ENCODE results near the gene TBX2. TPM values are rescaled to one million over a fixed set of nuclear protein-coding genes. Genes with fewer than 3 reads are reported as not detected.
A peak's percentile ranks its signal among the peaks of the same experiment; 100 is the strongest.

Gene TBX2
- total and polyA plus RNA-seq, 2 of the 13 experiments (the other 11 are each of a cell fraction or from before 2014, with no cell fraction given): 2.8 to 15.3 TPM

DNA sequence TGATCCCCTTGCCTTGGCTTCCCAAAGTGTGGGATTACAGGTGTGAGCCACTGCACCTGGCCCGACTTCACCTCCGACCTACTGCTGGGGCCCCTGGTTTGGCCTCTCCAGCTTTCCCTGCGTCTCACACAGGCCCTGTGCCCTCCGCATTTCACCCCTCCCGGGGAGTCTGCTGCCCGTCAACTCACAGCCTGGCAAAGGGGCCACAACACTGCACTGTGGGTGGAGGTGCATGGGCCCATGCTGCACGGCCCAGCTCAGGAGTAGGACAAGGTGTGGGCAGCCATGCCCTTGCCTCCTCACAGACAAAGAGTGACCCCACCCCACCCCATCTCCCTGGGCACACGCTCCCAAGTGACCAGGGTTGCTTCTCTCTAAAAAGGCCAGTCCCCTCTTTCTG, 12.6 kb upstream of the TBX2 start:
- FAIRE-seq: no peak

DNA sequence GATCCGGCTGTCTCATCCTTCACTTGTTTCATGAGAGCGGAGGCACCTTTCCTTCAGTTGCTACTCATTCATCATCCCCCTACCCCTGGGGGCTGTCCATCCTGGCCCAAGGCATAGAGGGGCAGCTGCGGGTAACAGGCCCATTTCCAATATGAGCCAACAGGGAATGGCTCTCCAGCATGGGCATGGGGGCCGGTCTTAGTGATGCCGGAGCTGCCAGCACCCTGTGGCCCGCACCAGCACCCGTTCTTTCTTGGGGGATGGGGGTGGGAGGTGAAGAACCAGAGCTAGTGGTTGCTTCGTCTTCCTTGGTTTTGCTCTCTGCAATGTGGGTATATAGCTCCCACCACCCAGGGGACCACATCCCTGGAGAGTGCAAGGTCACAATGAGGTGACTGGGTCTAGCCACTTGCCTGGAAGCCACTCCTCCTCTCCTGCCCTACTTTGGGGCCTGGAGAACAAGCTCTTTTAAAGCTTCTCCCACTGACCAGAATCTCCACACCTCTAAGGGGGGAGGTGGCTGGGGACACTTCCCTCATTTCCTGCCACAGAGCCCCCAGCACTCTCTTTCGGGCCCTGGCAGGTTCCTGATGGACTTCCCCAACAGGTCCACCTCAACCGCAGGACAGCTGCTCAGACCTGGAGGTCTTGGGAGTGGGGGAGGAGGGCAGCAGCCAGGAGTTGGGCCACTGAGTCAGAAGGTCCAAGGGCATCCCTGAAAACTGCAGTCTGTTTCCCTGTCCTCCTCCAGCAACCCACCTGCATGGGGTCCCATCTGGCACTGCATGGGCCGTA, 11.9 kb upstream of the TBX2 start:
- ATAC-seq (no peak), DNase-seq (ENCODE audit: low spot score) (no peak), FAIRE-seq (no peak)
- Histone ChIP-seq H3K27me3 (ENCODE audit: control insufficient read depth in 1 of 2, insufficient read depth in 2 of 2, low read length in 2 of 2) (no peaks in the 10 kb centered on the region), H3K27ac (ENCODE audit: extremely low read length, insufficient read depth, low read length) (no peak overlapping the region), H2AFZ (ENCODE audit: low read length) (no peak overlapping the region), H3K9ac (ENCODE audit: insufficient read depth, low read depth, low read length) (no peak overlapping the region), H3K4me3 (replicated peaks in 1 of 3; ENCODE audit: insufficient read depth in 1 of 3, low read depth in 2 of 3, low read length in 3 of 3) (no peak overlapping the region), H4K20me1 (ENCODE audit: insufficient read depth, low read length) (no peaks in the 10 kb centered on the region), H3K36me3 (replicated peaks in 1 of 2; ENCODE audit: control insufficient read depth in 1 of 2, insufficient read depth in 2 of 2, low read length in 2 of 2) (no peaks in the 10 kb centered on the region; a peak in 1 of 5 replicates), H3K4me2 (ENCODE audit: low read depth, low read length) (no peak overlapping the region), H3K4me1 (ENCODE audit: insufficient read depth, low read length) (peaks cover 53% of the 10 kb centered on the region), H3K9me3 (ENCODE audit: low read length) (no peaks in the 10 kb centered on the region), H3K79me2 (ENCODE audit: insufficient read depth, low read length) (no peaks in the 10 kb centered on the region)
- intact Hi-C loops (cut with micrococcal nuclease; ENCODE audit: unreplicated experiment) (no loop called here), in situ Hi-C loops (cut with HindIII; ENCODE audit: extremely low pct_ligation_motif_present, low pct_unique_long_range_greater_than_20kb) (no loop called here)
- BruUV-seq (replicated peaks): no TSS peak
- ChIA-PET CTCF (ENCODE audit: low intra/inter-chr PET ratio, low total read pairs) (no interaction called here), POLR2A (no interaction called here)
- 94% methylated on average over 10 of the region's 11 CpGs for WGBS (ENCODE audit: low lambda C conversion rate)
- TF ChIP-seq BCL6 (CRISPR knock-in tag; IDR thresholded peaks at IDR 0.05) (0 out of 2 replicates have a peak, but pooled peaks have one; percentile 19), ZNF776 (CRISPR knock-in tag; IDR thresholded peaks at IDR 0.05) (0 out of 2 replicates have a peak, but pooled peaks have one; percentile 34), ZNF629 (CRISPR knock-in tag; conservative IDR thresholded peaks at IDR 0.05) (peak; percentile 44)
- TF ChIP-seq, protein P1, sequence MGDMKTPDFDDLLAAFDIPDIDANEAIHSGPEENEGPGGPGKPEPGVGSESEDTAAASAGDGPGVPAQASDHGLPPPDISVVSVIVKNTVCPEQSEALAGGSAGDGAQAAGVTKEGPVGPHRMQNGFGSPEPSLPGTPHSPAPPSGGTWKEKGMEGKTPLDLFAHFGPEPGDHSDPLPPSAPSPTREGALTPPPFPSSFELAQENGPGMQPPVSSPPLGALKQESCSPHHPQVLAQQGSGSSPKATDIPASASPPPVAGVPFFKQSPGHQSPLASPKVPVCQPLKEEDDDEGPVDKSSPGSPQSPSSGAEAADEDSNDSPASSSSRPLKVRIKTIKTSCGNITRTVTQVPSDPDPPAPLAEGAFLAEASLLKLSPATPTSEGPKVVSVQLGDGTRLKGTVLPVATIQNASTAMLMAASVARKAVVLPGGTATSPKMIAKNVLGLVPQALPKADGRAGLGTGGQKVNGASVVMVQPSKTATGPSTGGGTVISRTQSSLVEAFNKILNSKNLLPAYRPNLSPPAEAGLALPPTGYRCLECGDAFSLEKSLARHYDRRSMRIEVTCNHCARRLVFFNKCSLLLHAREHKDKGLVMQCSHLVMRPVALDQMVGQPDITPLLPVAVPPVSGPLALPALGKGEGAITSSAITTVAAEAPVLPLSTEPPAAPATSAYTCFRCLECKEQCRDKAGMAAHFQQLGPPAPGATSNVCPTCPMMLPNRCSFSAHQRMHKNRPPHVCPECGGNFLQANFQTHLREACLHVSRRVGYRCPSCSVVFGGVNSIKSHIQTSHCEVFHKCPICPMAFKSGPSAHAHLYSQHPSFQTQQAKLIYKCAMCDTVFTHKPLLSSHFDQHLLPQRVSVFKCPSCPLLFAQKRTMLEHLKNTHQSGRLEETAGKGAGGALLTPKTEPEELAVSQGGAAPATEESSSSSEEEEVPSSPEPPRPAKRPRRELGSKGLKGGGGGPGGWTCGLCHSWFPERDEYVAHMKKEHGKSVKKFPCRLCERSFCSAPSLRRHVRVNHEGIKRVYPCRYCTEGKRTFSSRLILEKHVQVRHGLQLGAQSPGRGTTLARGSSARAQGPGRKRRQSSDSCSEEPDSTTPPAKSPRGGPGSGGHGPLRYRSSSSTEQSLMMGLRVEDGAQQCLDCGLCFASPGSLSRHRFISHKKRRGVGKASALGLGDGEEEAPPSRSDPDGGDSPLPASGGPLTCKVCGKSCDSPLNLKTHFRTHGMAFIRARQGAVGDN (CRISPR knock-in tag; IDR thresholded peaks at IDR 0.05): 0 out of 2 replicates have a peak, but pooled peaks have one; percentile 14
- TF ChIP-seq, protein P2, sequence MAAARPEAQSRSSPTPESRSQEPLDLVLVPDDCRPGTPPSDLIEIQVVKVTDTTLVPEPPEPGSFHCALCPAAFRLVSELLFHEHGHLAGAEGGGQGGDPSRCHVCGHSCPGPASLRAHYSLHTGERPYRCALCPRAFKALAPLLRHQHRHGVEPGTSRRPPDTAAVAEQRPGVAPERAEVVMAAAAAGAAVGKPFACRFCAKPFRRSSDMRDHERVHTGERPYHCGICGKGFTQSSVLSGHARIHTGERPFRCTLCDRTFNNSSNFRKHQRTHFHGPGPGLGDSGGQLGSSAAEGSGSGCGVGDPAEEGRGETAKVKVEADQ (CRISPR knock-in tag; IDR thresholded peaks at IDR 0.05; ENCODE audit: borderline replicate concordance): no peak

More for the DNA sequence above, 12.6 kb upstream of the TBX2 start:
- ChIA-PET CTCF (ENCODE audit: low intra/inter-chr PET ratio, low total read pairs) (no interaction called here), POLR2A (no interaction called here)
- TF ChIP-seq HNRNPL (IDR thresholded peaks at IDR 0.05; ENCODE audit: low read depth, low read length): peak; percentile 30; the same call in 1 of the 2 replicates
- TF ChIP-seq ZNF20 (CRISPR knock-in tag; IDR thresholded peaks at IDR 0.05): no peak
- Histone ChIP-seq H3K27me3 (ENCODE audit: control insufficient read depth in 1 of 2, insufficient read depth in 2 of 2, low read length in 2 of 2) (no peaks in the 10 kb centered on the region), H4K20me1 (ENCODE audit: insufficient read depth, low read length) (no peaks in the 10 kb centered on the region), H3K4me3 (replicated peaks in 1 of 3; ENCODE audit: insufficient read depth in 1 of 3, low read depth in 2 of 3, low read length in 3 of 3) (no peak overlapping the region), H3K79me2 (ENCODE audit: insufficient read depth, low read length) (no peaks in the 10 kb centered on the region), H3K4me1 (ENCODE audit: insufficient read depth, low read length) (peaks cover 56% of the 10 kb centered on the region), H3K4me2 (ENCODE audit: low read depth, low read length) (no peak overlapping the region), H3K9ac (ENCODE audit: insufficient read depth, low read depth, low read length) (no peak overlapping the region), H3K9me3 (ENCODE audit: low read length) (no peaks in the 10 kb centered on the region), H2AFZ (ENCODE audit: low read length) (no peak overlapping the region), H3K36me3 (replicated peaks in 1 of 2; ENCODE audit: control insufficient read depth in 1 of 2, insufficient read depth in 2 of 2, low read length in 2 of 2) (no peaks in the 10 kb centered on the region; a peak in 1 of 5 replicates), H3K27ac (ENCODE audit: extremely low read length, insufficient read depth, low read length) (no peak overlapping the region)
- BruUV-seq (replicated peaks): no TSS peak
- intact Hi-C loops (cut with micrococcal nuclease; ENCODE audit: unreplicated experiment) (no loop called here), in situ Hi-C loops (cut with HindIII; ENCODE audit: extremely low pct_ligation_motif_present, low pct_unique_long_range_greater_than_20kb) (no loop called here)
- 98% methylated on average over 8 of the region's 8 CpGs for WGBS (ENCODE audit: low lambda C conversion rate)
- ATAC-seq (no peak), DNase-seq (ENCODE audit: low spot score) (no peak)
